Measurements from ENCODE around the gene PLS1.

Gene PLS1

DNA sequence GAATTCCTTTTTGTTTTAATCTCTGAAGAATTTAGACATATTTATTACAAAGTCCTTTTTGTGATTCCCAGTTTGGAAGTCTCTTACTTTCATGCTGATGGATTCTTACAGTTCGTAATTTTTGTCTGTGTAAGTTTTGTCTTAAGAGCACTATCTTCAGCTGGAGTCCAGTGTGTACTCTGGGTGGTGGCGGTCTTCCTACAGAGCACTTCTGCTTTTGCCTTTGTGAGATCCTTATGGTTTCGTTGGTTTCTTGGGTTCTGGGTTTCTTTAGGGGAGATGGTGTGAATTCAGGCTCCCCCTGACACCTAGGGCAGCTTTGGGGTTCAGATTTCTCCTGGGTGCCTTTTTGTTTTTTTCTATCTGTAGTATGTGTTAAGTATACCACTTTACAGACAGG is 45.3 kb downstream of the PLS1 start:
- no peak for DNase-seq (ENCODE audit: low read depth in 2 of 2)

- no peak for DNase-seq (ENCODE audit: low read depth in 2 of 2)
Observed at GRCh38 chr3:142642956-142643355, 46.8 kb downstream of the PLS1 start.

GRCh38 chr3:142644502-142644901 is 48.3 kb downstream of the PLS1 start:
- no peak for DNase-seq (ENCODE audit: low read depth in 2 of 2)

DNA sequence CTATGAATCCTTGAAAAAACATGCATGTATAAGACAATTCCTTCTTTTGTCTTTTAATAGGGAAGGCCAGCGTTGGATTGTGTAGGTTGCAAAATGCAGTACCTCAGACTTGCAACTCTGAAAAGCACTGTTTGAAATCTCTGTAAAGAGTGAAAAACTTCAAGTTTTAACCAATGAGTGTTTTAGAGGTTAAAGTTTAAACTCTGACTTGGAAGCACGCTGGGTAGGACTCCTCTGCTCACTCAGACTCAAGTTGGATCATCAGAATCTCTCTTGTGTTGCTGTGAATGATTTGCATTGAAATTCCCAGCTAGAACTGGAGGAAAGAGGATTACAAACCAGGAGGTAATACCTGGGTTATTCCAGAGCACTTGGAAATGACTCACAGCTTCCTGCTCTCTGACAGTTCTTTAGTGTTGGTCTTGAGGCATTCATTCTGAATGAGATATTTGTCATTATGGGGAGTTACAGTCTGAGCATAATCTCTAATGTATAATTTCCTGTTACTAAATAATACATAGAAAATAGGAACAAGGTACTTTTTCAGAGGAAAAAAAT is 49.1 kb downstream of the PLS1 start:
- DNase-seq (ENCODE audit: low read depth in 2 of 2): no peak

DNA sequence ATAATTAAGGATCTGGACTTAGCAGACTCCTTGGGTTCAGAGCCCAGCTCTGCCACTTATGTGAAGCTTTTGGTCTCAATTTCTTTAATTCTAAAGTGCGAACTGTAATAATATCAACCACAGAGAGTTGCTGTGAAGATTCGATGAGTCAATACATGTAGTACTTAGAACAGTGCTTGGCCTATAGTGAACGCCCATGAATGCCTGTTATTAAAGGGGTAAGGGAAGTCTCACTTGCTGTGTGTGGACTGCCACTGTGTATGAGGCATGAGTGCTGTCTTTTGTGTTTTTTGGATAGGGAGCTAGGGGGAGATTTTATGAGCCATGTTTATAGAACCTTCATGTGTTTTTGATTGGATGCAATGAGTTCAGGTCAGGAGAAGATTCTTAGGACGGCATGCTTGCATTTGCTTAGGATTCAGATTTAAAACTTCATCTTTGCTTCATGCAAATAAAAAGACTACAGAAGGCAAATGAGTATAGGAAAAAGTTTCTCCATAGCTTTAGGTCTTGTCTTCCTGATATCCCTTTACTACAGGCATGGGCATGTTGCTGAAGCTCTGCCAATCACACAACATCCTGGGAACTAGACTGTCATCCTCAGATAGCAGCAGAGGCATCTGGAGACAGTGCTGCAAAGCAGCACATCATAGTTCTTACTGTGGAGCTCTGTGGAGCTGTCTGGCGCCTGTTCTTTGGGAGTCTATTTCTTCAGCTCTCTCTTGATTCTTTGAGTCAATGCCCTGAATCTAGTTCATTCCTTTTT is 50.0 kb downstream of the PLS1 start:
- no peak for DNase-seq (ENCODE audit: low read depth in 2 of 2)

GRCh38 chr3:142647856-142648255 is 51.7 kb downstream of the PLS1 start:
- no peak for DNase-seq (ENCODE audit: low read depth in 2 of 2)

GRCh38 chr3:142648950-142649349 is 52.8 kb downstream of the PLS1 start:
- no peak for DNase-seq (ENCODE audit: low read depth in 2 of 2)

GRCh38 chr3:142650001-142650693 is 54.0 kb downstream of the PLS1 start:
- no peak for DNase-seq (ENCODE audit: low read depth in 2 of 2)

GRCh38 chr3:142651711-142652110 is 55.5 kb downstream of the PLS1 start:
- no peak for DNase-seq (ENCODE audit: low read depth in 2 of 2)

DNA sequence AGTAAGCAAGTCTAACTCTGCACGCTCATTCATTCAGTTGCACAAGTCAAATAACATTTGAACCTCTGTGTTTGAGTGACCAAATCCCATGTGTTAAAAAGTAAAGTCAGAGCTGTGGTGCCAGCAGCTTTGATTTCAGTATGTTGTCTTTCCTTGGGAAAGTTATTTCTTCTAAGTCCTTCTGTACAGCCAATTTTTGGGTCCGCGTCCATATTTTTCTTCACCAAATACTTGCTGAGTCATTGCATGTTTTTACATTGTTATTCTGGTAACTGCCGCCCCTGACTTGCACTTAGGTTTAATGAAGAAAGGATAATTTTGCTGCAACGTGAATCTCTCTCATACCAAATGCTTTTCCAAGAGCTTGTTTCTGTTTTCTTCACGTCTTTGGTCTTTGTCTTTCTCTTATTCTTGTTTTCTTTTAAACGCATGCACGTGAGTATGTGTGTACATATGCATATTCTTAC is 56.7 kb downstream of the PLS1 start:
- DNase-seq (ENCODE audit: low read depth in 2 of 2): no peak

- DNase-seq (ENCODE audit: low read depth in 2 of 2): no peak
Observed at GRCh38 chr3:142656575-142656974, 60.4 kb downstream of the PLS1 start.

DNA sequence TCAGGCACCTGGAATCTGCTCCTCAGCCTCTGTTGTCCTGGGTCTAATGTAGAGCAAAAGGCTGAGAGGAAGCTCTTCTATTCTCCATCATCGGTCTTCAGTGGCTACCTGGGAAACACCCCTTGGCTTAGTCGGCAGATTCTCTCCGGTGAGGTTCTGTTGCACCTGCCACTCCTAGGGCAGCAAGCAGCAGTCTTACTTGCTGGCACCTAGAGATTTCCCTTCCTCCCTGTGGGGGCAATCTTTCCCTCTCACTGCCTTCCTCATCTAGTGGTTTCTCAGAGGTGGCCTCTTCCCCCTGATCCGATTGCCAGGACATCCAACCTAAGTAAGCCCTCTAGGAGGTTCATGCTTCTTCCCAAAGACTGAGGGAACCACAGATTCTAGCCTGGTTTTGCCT is 60.8 kb downstream of the PLS1 start:
- DNase-seq (ENCODE audit: low read depth in 2 of 2): no peak

- DNase-seq (ENCODE audit: low read depth in 2 of 2): no peak
Observed at GRCh38 chr3:142660383-142660782, 64.2 kb downstream of the PLS1 start.

GRCh38 chr3:142660893-142661292 is 64.7 kb downstream of the PLS1 start:
- DNase-seq (ENCODE audit: low read depth in 2 of 2): no peak

- DNase-seq (ENCODE audit: low read depth in 2 of 2): no peak
Observed at GRCh38 chr3:142663865-142664264, 67.7 kb downstream of the PLS1 start.

DNA sequence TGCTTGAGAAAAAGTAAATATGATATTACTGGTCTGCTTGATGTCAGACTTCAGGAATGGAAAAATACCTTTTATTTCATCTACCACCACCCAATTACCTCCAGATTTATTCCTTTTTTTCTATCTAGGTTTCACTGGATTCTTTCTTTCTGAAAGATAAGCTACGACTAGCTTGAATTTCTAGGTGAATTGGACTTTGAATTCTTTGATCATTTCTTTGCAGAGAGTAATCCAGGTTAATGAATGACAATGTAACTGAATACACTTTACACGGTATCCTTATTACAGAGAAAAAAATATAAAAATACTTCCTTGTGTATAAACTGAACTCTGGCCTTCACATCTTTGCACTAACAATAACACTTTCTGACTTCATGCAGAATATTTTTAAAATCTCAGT is 68.1 kb downstream of the PLS1 start:
- DNase-seq (ENCODE audit: low read depth in 2 of 2): no peak

DNA sequence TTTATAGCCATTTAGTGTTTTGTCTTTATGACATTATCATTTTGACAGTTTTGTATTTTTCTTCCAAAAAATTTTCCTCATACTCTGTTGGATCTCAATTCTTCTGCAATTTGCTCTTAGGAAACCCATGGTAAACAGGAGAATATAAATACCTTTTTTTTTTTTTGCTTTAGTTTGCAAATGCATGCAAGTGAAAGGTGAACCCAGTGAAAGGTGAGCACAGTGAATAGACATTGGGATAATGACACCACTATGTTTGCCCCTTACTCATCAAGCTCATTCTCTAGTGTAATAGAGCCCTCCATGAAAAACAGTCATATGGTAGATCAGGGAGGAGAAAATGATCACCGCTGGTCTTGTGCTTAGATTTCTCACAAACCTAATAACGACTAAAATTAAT is 68.6 kb downstream of the PLS1 start:
- no peak for DNase-seq (ENCODE audit: low read depth in 2 of 2)

DNA sequence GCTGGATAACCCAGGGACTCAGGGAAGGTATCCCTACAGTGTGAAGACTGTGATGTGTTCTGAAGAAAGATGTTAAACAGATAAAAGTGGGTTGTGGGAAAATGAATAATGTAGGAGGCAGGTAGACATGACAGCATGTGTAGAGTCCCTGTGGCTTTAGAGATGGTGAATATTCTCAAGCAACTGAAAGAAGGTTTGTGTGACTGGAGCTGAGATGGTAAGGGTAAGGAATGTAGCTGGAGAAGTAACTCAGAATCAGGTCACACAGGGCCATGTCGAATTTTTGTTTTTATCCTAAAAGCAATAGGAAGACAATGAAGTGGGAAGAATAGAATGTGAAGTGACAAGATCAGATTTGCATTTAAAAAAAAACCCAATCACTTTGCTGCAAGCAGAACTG is 73.9 kb downstream of the PLS1 start:
- no peak for DNase-seq (ENCODE audit: low read depth in 2 of 2)

DNA sequence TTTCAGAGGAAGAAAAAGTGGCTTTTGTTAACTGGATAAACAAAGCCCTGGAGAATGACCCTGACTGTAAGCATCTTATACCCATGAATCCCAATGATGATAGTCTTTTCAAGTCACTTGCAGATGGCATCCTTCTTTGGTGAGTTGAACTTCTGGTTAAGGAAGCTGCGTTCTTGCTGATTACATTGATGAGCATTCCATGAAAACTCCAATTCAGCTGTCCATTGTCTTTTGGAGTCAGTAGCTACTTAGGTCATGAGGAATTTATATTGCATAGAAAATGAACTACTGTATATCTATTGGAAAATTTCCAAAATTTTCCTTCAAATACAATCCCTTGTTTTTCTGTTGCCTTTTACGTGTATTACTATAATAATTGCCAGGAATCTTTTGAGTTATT is 80.0 kb downstream of the PLS1 start:
- DNase-seq (ENCODE audit: low read depth in 2 of 2): no peak

- DNase-seq (ENCODE audit: low read depth in 2 of 2): no peak
Observed at GRCh38 chr3:142680710-142681109, 84.5 kb downstream of the PLS1 start.

- no peak for DNase-seq (ENCODE audit: low read depth in 2 of 2)
Observed at GRCh38 chr3:142690613-142691012, 94.4 kb downstream of the PLS1 start.

DNA sequence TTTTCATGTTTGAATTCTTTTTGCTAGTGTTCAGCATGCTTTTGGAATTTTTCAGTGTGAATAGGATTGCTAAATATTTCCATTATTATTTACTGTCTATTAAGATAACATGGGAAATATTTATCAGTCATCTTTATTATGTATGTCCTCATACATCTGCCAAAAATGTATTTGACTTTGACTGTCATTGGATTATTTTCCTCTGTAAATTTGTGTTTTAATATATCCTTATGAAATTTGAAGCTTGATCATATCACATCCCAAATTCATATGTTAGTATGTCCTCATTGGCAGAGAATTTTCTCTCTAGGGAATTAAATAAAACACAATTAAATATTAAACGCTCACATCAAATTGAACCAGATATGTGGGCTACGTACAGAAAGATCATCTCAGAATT is 95.3 kb downstream of the PLS1 start:
- DNase-seq (ENCODE audit: low read depth in 2 of 2): no peak
